Measurements from ENCODE around the gene RBBP8NL.

Gene RBBP8NL

DNA sequence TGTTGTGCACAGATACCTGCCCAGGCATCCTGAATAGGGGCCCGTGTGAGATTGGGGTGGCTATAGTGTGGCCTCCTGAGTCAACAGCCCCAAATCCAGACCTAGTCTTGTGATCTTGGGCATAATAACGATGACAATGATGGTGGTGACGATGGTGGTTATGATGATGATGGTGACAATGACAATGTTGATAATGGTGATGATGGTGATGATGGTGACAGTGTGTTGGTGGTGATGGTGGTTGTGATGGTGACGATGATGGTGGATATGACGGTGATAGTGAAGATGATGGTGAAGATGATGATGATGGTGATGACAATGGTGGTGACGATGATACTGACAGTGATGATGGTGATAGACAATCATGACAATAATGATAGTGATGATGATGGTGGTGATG is 45.5 kb downstream of the RBBP8NL start:
- DNase-seq (ENCODE audit: insufficient read length, low spot score) (no peak), FAIRE-seq (no peak)
- TF ChIP-seq, protein P1, sequence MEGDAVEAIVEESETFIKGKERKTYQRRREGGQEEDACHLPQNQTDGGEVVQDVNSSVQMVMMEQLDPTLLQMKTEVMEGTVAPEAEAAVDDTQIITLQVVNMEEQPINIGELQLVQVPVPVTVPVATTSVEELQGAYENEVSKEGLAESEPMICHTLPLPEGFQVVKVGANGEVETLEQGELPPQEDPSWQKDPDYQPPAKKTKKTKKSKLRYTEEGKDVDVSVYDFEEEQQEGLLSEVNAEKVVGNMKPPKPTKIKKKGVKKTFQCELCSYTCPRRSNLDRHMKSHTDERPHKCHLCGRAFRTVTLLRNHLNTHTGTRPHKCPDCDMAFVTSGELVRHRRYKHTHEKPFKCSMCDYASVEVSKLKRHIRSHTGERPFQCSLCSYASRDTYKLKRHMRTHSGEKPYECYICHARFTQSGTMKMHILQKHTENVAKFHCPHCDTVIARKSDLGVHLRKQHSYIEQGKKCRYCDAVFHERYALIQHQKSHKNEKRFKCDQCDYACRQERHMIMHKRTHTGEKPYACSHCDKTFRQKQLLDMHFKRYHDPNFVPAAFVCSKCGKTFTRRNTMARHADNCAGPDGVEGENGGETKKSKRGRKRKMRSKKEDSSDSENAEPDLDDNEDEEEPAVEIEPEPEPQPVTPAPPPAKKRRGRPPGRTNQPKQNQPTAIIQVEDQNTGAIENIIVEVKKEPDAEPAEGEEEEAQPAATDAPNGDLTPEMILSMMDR (IDR thresholded peaks at IDR 0.05; ENCODE audit: insufficient read depth, missing control alignments) = no peak

DNA sequence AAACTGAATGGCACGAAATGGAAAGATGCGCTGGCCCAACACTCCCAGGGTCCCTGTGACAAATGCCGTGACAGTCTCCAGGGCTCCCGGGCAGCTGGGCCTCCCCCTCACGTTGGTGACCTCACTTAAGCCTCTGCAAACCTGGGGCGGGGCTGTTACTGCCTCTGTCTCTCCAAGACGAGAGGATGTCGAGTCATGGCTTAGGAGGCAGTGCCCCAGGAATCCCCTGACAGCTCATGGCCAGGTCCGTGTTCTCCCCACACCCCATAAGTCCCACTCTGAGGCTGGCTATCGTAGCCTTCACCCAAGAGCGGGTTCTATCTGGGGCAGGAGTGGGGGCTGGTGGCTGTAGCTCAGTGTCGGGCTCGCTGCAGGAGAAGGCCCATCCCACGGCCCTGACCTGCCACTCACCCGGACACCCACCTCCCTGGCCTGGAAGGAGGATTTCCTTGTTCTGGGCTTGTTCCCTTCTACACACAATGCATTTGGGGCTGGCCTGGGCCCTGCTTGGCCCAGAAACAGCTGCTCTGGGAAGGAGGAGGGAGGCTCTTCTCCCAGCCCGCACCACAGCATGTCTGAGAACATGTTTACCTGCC is 46.0 kb downstream of the RBBP8NL start:
- TF ChIP-seq, protein P1 (IDR thresholded peaks at IDR 0.05; ENCODE audit: insufficient read depth, missing control alignments) = no peak
- DNase-seq (ENCODE audit: insufficient read length, low spot score) = no peak
- no peak for FAIRE-seq

DNA sequence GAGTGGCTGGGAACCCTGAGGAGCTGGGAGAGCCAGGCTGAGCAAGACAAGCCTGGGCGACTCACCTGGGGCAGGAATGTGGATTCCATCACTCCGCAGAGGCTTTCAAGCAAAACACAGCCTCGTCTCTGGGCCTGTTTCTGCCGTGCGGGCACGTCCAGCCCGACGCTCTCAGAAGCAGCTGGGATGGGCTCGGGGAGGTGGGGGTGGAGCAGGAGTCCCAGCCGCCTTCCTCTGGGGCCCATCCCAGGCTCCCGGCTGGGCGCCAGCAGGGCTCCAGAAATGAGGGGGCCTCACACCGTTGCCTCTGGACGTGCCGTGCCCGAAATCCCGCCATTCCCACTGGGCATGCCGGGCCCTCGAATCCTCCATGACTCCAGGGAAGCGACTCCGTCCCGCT is 49.1 kb downstream of the RBBP8NL start:
- FAIRE-seq (no peak), DNase-seq (ENCODE audit: insufficient read length, low spot score) (no peak)
- TF ChIP-seq, protein P1 (IDR thresholded peaks at IDR 0.05; ENCODE audit: insufficient read depth, missing control alignments) = no peak

DNA sequence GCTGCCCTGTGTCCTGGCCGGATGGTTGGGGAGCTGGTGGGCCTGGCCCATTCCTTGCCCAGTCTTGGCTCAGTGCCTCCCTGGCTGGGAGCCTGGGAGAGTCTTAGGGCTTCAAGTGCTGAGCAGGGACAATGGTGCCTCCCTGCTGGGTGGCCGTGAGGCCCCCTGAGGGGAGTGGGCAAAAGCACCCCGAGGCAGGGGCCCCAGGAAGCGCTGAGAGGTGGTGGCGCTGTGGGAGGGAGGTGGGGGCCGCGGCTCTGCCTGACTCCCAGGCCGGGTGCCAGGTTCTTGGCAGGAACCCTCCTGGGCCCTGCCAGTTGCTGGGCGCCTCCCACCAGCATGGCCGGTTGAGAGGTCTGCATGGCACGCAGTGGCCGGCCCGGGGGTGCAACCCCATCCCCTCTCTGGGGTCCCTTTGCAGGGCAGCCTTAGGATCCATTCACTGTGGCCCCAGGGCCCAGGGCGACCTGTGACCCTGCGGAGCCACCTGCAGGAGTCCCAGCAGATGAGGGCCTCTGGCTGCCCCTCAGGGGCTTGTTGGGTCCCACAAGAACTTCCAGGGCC is 49.6 kb downstream of the RBBP8NL start:
- DNase-seq (ENCODE audit: insufficient read length, low spot score) = no peak
- FAIRE-seq = no peak
- TF ChIP-seq, protein P1 (IDR thresholded peaks at IDR 0.05; ENCODE audit: insufficient read depth, missing control alignments) = no peak

- FAIRE-seq (no peak), DNase-seq (ENCODE audit: insufficient read length, low spot score) (no peak)
- TF ChIP-seq, protein P1 (IDR thresholded peaks at IDR 0.05; ENCODE audit: insufficient read depth, missing control alignments) = no peak
Measured at GRCh38 chr20:62377064-62377461, 50.3 kb downstream of the RBBP8NL start.

DNA sequence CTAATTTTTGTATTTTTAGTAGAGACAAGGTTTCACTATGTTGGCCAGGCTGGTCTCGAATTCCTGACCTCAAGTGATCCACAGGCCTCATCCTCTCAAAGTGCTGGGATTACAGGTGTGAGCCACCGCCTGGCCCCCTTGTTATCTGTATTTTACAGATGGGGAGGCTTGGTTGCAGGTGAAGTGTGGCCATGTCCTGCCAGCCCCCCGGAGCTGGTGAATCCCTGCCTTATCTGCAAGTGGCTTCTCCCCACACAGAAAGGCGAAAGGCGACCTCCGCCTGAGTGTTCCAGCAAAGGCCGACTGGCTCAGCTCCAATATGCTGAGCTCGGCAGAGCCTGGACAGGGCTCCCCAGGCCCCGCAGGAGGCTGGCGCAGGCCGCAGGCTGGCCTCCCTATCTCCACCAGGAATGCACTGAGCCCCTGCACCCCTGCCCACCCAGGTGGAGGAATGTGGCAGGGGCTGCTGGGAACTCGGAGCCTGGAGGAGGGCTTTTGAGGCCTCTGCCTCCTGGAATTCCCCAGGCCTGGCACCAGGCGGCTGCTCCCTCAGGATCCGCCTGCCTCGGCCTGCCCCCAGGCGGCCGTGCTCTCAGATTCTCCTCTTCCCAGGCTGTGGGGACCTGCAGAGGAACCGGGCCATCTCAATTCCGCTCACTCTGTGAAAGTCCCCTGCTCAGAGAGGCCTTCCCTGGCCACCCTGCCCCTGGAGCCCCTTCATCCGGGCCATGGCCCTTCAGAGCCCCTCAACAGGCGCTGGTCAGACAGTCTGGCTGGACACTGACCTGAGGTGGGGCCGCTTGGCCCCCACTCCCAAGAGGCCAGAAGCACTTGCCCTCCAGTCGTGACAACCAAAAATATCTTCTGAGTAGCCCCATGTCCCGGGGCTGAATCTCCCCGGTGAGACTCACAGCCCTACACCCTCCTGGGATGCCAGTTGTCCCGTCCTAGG is 51.0 kb downstream of the RBBP8NL start:
- TF ChIP-seq, protein P1 (IDR thresholded peaks at IDR 0.05; ENCODE audit: insufficient read depth, missing control alignments) = peak; percentile 24
- no peak for DNase-seq (ENCODE audit: insufficient read length, low spot score)
- no peak for FAIRE-seq
